A673 (cell line): ENCODE data around the gene NBEA. TPM values are rescaled to one million over a fixed set of nuclear protein-coding genes. Genes with fewer than 3 reads are reported as not detected.

Experiments used
- BruUV-seq: library from RNA; stranded (reverse); fragments of 400-500 nt; replicated peaks from 2 replicates; lab custom pipeline; 2021; lab: Mats Ljungman, UMichigan
- CTCF ChIA-PET: fragments of 300-600 bp; sonication (Branson Sonifier 250); formaldehyde crosslinking; loops from one replicate; lab custom pipeline; 2022; ENCODE audit warnings: antibody characterized with exemption; lab: Charles Lee
- POLR2A ChIA-PET: fragments of 300-600 bp; sonication (Branson Sonifier 250); formaldehyde crosslinking; loops from one replicate; lab custom pipeline; 2022; ENCODE audit warnings: antibody characterized with exemption; ENCODE audit not compliant: low non-redundant PET; lab: Charles Lee
- DNase-seq: peaks from one replicate; pipeline ENCODE4 v3.0.0-alpha.2; 2015; ENCODE audit warnings: low spot score
- H3K27ac ChIP-seq: fragments of 200-600 bp; sonication (generic); 2 replicates; pipeline ENCODE4 v1.5.1; 2016; ENCODE audit warnings: mixed run types, low read depth, mild to moderate bottlenecking, mixed read lengths, antibody characterized with exemption, low read length; ENCODE audit not compliant: poor library complexity, severe bottlenecking
- H3K27me3 ChIP-seq: fragments of 200-600 bp; sonication (generic); replicated peaks from 2 replicates; pipeline ENCODE4 v1.6.1; 2017; ENCODE audit warnings: mixed run types, low read depth, mild to moderate bottlenecking, mixed read lengths, antibody characterized with exemption, low read length; ENCODE audit not compliant: insufficient read depth, poor library complexity
- H3K36me3 ChIP-seq: fragments of 200-600 bp; sonication (generic); 2 replicates; pipeline ENCODE4 v1.6.1; 2016; ENCODE audit warnings: mixed run types, mild to moderate bottlenecking, mixed read lengths, antibody characterized with exemption, low read length; ENCODE audit not compliant: insufficient read depth, poor library complexity, severe bottlenecking
- H3K4me1 ChIP-seq: fragments of 200-600 bp; sonication (generic); 2 replicates; pipeline ENCODE4 v1.6.1; 2017; ENCODE audit warnings: mixed run types, mild to moderate bottlenecking, mixed read lengths, antibody characterized with exemption, low read length; ENCODE audit not compliant: insufficient read depth, poor library complexity, severe bottlenecking
- H3K4me3 ChIP-seq: fragments of 200-600 bp; sonication (generic); 2 replicates; pipeline ENCODE4 v1.5.1; 2016; ENCODE audit warnings: low read depth, mixed run types, mild to moderate bottlenecking, mixed read lengths, low read length; ENCODE audit not compliant: poor library complexity, severe bottlenecking
- H3K9me3 ChIP-seq: fragments of 200-600 bp; sonication (generic); 2 replicates; pipeline ENCODE4 v1.6.1; 2016; ENCODE audit warnings: mixed run types, low read depth, mild to moderate bottlenecking, mixed read lengths, antibody characterized with exemption, low read length; ENCODE audit not compliant: poor library complexity, severe bottlenecking
- CTCF ChIP-seq: fragments of 300-800, 200-600 bp; sonication (generic); conservative IDR thresholded peaks from 2 replicates; pipeline ENCODE4 v1.5.1; 2017; ENCODE audit warnings: low read depth, mild to moderate bottlenecking, antibody characterized with exemption, low read length, moderate library complexity, mixed read lengths
- EZH2 ChIP-seq: fragments of 200-600 bp; sonication (generic); IDR thresholded peaks from 2 replicates; pipeline ENCODE4 v1.6.1; 2017; ENCODE audit warnings: borderline replicate concordance, low read depth, mild to moderate bottlenecking, mixed read lengths, antibody characterized with exemption, low read length; ENCODE audit not compliant: poor library complexity, severe bottlenecking
- intact Hi-C: fragments of 100-400 bp; cut with micrococcal nuclease; formaldehyde crosslinking; loops from one replicate; pipeline ENCODE4 v1.10.0; 2022; ENCODE audit not compliant: unreplicated experiment
- total RNA-seq: library from RNA; stranded (reverse); gene quantifications from 2 replicates; pipeline ENCODE4 v1.2.3, GENCODE V29; 2021

NBEA gene
- total RNA-seq, 1 experiment from 2014 or later = 4.2 TPM

GRCh38 chr13:35648201-35648600, 706.1 kb downstream of the NBEA start:
- Histone ChIP-seq H3K27me3 (no peaks in the 10 kb centered on the region), H3K36me3 (no peaks in the 10 kb centered on the region), H3K4me3 (no peak overlapping the region), H3K27ac (no peak overlapping the region), H3K9me3 (no peaks in the 10 kb centered on the region), H3K4me1 (no peaks in the 10 kb centered on the region)
- DNase-seq = no peak
- ChIA-PET POLR2A (no interaction called here), CTCF (no interaction called here)
- intact Hi-C loops = no loop called here
- BruUV-seq = no TSS peak
- TF ChIP-seq CTCF = no peak
- TF ChIP-seq EZH2 = no peak

DNA sequence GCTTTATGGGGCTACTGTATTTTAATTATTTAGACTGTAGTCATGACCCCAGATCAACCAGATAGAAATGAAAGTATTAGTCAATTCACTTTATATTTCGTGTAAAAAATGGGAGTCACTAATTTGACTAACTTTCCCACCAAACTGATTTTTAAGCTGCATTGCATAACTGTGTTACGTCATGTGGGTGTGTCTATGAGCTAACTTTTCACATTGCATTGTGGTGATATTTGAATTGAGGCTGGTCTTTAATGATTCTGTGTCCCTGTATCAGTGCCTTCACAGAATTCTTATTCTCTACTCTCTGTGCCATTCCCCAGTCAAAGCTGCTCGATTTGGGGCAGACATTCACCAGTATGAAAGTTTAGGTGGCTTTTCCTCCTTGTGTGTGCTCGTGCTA, 707.1 kb downstream of the NBEA start:
- H3K36me3 ChIP-seq = no peaks in the 10 kb centered on the region
- CTCF ChIA-PET = no interaction called here
- intact Hi-C loops = no loop called here

GRCh38 chr13:35659796-35660195, 717.7 kb downstream of the NBEA start:
- no peak for DNase-seq
- TF ChIP-seq CTCF = no peak
- TF ChIP-seq EZH2 = no peak
- ChIA-PET POLR2A (no interaction called here), CTCF (no interaction called here)
- Histone ChIP-seq H3K9me3 (no peaks in the 10 kb centered on the region), H3K27me3 (no peaks in the 10 kb centered on the region), H3K4me1 (no peaks in the 10 kb centered on the region), H3K4me3 (no peak overlapping the region), H3K36me3 (no peaks in the 10 kb centered on the region), H3K27ac (no peak overlapping the region)
- BruUV-seq = no TSS peak
- intact Hi-C loops = no loop called here

More for the DNA sequence above, 707.1 kb downstream of the NBEA start:
- TF ChIP-seq EZH2 = no peak
- TF ChIP-seq CTCF = no peak
- no peaks in the 10 kb centered on the region for H3K4me1 ChIP-seq
- POLR2A ChIA-PET = no interaction called here
- no peaks in the 10 kb centered on the region for H3K9me3 ChIP-seq
- H3K4me3 ChIP-seq = no peak overlapping the region
- no peak overlapping the region for H3K27ac ChIP-seq
- no peak for DNase-seq
- BruUV-seq = no TSS peak
- H3K27me3 ChIP-seq = no peaks in the 10 kb centered on the region
